Measurements from ENCODE around the gene MYO10.

- no peak for TF ChIP-seq CTCF (IDR thresholded peaks at IDR 0.05; ENCODE audit: insufficient read depth, low read depth, low read length)
- TF ChIP-seq EZH2 (IDR thresholded peaks at IDR 0.05; ENCODE audit: insufficient read depth, low read length), result no peak
These were observed 176.8 kb downstream of the MYO10 start for GRCh38 chr5:16759147-16759773.
